GM12801 (cell line): ENCODE data around the gene CASTOR1.

Experiments used
- CTCF ChIP-seq: IDR thresholded peaks from one replicate; pipeline ENCODE4 v1.5.1; 2011; ENCODE audit warnings: control low read depth; ENCODE audit not compliant: insufficient read length; ENCODE audit errors: extremely low read depth

CASTOR1 gene

GRCh38 chr22:30315962-30316576, 26.8 kb upstream of the CASTOR1 start:
- TF ChIP-seq CTCF = no peak

DNA sequence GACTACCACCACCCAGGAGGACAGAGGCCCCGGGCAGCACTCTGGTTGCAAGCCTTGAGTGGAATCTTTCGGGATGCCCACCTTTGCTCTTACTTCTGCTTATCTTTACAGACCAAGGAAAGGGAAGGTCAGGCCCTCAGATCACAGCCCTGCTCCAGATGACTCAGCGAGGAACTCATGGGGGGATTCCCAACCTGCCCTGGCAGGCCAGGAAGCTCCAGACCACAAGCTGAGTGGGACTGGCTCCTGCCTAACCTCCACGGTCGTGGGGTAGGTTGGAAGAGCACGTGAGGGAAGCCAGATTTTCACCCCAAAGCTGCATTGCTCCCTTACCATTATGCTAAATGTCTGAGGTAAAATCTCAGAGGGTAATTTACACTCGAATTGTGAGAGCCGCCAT, 25.6 kb upstream of the CASTOR1 start:
- no peak for TF ChIP-seq CTCF

DNA sequence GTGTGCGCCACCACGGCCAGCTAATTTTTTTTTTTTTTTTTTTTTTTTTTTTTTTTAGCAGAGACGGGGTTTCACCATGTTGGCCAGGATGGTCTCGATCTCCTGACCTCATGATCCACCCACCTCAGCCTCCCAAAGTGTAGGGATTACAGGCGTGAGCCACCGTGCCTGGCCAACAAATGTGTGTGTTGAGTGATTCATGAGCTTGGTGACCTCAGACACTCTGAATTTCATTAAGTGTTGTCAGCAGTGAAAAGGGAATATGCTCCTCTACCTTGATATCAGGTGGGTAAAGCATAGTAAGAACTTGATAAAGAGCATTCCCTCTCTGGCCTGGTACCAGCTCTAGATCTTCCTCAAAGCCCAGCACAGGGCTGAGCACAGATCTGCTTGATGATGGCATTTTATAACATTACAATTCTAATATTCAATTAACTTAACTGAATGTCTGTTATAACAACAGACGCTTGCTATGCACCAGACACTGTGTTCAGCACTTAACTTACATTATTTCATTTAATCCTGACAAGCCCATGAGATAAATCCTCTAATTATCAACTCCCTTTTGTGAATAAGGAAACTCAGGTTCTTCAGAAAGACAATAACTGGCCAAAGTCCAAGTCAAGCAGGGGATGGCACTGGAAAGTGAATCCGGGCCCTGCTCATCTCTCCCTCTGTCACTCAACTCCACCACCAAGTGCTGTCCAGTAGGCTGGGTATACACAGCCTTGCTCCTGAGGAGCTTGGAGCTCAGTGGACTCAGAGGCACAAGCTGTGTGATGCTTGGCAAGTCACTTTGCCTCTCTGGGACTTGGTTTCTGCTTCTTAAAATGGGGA, 24.4 kb upstream of the CASTOR1 start:
- no peak for TF ChIP-seq CTCF

GRCh38 chr22:30312053-30312452, 22.7 kb upstream of the CASTOR1 start:
- no peak for TF ChIP-seq CTCF

DNA sequence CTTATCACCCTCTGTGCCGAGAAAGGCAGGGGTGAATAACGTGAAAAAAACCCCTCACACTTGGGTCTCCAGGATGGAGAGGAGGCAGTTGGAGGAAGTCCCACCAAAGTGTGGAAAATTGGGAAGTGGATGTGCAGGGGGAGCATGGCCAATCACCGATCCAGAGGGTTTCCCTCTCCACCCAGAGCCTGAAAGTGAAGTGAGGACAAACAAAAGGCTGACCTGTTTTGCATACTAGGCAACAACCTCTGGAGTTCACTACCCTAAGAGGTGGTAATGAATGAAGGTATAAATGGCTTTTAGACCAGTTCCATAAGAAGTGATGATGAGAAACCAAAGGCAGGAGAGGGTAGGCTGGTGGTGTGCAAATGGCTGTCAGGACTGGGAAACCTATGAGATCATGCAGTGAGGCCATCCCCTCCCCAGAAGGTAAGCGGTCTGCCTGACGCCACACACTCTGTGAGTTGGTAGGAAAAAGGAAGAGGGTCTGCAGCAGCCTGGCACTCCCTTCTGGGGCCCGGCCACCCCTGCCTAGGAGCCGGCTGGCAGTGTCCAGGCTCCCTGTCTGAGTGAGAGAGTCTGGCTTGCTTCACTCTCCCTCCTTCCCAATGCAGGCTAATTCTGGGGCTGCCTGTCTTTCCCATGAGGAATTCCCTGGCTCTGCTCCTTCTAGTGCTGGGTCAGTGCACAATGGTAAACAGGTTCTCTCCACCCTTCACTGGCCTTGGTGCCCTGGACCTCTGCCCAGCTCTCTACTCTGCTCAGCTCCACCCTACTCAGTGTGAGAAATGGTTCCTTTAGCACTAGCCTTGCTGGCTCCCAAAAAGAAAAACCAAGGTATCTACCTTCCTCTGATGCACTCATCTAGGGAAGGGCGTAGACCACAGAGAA, 21.8 kb upstream of the CASTOR1 start:
- TF ChIP-seq CTCF = no peak

DNA sequence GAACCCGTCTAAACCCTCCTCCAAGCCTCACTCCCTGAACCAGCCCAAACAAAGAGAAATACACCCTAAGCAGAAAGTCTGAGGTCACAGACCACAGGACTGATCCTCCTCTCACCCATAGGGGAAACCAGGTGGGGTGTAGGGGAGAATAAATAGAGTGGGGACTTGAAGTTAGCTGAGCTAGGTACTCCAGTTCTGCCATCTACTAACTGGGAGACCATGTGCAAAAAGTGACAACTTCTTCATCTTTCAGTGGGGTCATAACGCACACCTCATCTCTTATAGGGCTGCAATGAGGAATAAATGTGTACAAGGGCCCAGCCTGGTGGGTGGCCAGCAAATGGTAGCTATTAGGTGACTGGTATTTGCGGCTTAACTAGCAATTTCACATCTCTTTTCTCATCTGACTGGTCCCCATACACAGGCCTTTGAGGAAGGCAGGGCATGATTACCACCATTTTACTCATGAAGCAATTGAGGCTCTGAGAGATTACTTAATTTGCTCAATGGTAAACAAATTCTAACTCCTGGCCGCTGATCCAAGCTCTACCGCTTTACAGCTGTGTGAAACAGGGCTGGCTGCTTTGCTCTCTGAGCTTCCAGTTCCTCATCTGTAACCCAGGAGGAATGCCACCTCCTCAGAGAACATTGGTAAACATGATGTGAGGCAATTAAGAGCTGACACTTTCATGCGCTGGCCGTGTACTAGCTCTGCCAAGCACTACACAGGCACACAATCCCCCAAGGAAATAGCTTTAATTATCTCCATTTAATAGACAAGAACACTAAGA, 20.8 kb upstream of the CASTOR1 start:
- no peak for TF ChIP-seq CTCF
